Brain pericyte (primary cell): ENCODE results near the gene SCN5A.

Source experiments
- DNase-seq: peaks from one replicate; pipeline ENCODE4 v3.0.0-alpha.2; 2012; ENCODE audit warnings: low read depth, low spot score

SCN5A gene

DNA sequence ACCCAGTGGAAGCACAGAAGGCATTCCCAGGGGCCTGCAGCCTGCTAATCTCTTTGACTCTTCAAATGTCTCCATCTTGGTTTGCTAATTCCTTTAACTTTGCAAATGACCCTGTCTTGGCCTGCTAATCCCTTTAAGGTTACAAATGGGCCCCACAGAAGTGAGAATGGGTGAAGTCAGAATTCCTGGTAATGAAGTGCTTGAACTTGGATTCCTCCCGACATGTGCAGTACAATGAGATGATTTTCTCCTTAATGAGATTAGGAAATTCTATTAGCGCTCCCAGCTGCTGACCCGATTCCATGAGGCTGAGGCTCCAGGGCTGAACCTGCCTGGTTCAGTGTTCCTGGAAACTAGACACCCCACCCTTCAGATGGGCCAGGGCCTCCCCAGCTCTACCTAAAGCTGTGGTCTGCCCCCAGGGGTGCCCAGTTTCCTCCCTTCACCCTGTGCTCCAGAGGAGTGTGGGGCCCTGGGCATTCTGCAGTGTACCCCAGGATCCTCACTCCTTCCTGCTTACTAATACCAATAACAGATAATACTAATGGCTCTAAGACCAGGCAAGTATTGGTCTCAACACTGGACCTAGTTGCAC lies 47.4 kb downstream of the SCN5A start:
- no peak for DNase-seq

GRCh38 chr3:38600551-38600950 lies 48.9 kb downstream of the SCN5A start:
- DNase-seq: no peak

DNA sequence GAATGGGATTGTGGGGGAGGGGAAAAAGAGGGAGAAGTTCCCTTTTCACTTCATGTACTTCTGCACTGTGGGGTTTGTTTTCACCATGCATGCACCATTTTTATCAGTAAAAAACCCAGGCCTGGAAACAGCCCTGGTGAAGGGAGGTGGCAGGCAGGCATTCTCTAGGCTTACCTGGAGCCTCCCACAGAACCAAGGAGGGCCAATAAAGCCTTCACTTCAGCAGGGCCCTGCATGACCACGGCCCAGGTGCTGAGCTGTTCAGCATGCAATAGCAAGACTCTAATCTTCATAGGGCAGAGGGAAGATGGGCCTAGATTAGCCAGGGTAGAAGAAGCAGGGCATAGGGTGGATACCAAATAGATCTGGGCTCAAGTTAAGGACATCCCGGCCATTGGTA lies 49.6 kb downstream of the SCN5A start:
- DNase-seq: no peak

- no peak for DNase-seq
These were observed 50.7 kb downstream of the SCN5A start for GRCh38 chr3:38598791-38599190.

DNA sequence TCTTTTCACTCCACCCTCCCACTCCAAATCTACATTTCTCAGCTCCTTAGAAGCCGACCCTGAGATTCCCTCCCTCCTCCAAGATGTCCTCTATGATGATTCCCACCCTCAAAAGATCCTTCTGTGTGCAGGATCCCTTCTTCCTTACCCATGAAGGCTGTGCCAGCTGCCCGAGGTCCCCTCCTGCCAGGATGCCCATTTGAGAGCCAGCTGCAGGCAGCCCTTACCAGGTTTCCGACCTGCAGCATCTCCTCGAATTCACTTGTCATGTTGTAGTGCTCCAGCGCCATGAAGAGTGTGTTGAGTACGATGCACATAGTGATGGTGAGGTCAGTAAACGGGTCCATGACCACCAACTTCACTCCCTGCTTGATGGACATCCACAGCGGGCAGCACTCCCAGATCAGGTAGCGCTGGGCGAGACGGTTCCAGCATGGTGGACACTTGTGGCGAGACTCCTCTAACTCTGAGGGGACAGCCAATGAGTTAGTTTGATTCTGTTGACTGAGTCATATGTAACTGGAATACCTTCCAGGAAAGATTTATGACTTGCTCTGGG lies 51.9 kb downstream of the SCN5A start:
- no peak for DNase-seq

- DNase-seq: no peak
These were observed 54.1 kb downstream of the SCN5A start for GRCh38 chr3:38595393-38595792.

- DNase-seq: no peak
These were observed 59.0 kb downstream of the SCN5A start for GRCh38 chr3:38590521-38590920.

DNA sequence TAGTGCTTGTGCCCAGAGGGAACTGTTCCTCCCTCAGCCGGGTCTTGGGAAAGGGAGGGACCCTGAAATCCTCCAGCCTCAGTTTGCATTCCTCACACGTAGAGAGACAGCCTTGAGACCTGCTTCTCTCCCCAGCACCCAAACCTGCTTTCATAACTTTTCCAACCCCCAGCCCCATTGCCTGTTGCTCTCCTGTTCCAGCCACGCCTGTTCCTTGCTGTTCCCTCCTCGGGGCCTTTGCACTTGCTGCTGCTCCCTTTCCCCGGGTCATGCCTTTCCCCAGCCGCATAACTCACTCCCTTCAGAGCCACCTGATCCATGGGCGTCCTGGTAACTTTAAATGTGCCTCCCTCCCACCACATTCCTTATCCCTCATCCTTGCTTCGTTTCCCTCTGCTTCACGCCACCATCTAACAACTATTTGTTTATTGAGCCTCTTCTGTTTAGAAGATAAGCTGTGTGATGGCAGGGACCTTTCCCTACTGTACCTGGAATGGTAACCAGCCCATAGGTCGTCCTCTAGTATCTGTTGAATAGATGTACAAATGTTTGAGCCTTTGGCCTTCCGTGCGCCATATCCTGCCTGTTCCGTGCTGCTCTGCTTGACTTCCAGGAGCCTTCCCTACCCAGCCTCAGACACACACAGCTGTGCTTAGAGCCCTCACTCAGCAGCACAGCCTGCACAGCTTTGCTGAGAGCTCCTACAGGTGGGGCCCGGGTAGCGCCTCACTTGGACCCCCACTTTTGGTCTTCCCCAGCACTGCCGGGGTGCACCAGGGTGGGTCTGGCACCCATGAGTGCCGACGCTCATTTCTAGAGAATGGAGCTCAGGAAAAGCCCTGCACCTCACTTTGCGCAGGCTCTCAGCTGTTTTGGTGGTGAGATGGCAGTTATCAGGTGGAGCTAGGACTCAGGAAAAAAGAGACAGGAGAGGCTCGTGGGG lies 60.2 kb downstream of the SCN5A start:
- DNase-seq: no peak

DNA sequence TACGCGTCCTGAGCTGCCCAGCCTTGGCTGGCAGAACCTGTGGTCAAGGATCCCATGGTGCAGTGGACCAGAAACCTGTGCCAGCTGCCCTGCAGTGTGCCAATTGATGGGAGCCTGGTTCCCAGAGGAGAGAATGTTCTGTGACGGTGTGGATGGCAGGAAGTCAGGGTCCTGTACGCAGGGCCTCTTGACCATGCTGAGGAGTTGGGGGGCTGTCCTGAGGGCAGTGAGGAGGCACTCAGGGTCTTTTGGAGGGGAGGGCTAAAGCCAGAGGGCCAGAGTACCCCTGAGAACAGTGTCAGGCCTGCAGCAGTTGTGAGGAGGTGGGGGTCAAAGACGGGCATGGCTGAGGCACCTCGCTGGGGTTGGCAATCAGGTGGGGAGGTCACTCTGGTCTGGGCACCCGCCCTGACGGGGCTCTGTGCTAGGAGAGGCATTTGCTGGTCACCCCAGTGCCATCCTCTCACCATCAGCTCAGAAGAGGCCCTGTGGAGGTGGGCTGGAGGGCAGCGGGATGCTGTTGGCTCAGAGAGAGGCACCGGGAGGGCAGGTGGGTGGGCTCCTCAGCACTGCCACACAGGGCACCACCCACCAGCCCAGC lies 61.0 kb downstream of the SCN5A start:
- DNase-seq: no peak

GRCh38 chr3:38587548-38588131 lies 61.8 kb downstream of the SCN5A start:
- no peak for DNase-seq

DNA sequence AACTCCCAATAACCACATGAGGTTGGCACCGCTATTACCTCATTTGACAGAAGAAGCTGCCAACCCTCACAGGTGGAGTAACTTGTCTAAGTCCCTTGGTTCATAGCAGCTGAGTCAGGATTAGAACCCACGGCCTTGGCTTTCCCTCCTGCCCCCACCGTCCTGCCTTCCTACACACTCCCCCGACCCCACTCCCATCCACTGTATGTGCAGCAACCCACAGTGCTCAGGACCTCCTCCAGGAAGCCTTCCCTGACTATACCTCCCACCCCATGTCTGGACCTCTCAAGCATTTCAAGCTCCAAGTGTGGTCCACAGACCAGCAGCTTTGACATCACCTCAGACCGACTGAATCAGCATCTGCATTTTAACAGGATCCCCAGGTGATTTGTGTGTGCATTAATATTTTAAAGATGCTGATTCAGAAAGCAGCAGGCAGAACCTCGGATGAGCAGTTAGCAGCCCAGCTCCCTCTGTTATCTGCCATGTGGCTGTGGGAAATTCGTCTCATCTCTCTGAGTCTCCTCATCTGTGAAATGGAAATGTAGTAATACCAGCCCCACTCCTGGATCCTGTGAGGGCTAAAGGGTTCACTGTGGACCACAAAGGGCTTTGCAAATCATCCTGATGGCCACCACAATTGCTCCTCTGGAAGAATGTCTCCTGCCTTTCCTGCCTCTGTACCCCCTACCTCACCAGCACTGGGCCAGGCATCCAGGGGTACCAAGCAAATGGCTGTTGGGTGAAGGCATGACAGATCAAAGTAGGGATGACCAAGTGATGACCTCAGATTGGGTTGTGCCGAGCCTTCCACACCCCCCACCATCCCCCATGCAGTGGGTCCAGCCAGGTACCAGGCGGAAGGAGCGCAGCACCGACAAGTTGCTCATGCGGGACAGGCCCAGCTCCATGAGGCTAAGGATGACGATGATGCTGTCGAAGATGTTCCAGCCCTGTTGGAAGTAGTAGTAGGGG lies 62.7 kb downstream of the SCN5A start:
- DNase-seq: no peak

GRCh38 chr3:38585791-38586420 lies 63.6 kb downstream of the SCN5A start:
- DNase-seq: no peak

GRCh38 chr3:38583688-38584087 lies 65.8 kb downstream of the SCN5A start:
- DNase-seq: no peak

DNA sequence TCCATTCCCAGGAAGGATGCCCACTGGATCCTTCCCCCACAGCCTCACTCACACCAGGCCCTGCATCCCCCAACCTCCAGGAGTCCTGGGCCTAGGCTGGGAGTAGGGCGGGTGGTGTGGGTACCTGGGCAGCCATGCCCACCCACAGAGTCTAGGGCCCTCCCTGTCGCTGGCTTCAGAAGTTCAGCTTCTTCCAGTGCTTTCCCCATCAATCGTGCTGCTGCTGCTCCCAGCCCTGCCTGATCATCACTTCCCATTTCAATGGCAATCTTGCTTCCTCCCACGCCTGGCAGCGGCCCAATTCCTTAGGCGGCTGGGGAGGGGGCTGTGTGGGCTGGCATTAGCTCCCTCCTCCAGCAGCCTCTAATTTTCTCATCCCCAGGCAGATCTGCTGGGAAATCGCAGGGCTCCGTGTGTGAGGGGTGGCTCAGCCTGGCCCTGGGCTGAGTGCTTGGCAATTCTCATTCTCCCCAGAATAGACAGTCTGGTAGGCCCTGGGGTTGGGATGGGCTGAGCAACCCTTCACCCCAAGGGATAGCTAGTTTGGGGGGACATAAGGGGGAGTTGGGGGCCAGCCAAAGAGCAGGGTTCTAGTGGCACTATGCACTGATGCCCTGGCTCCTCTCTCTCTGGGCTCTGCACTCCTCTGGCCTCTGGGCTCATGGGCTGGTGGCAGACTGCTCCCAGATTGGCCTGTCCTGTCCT lies 66.4 kb downstream of the SCN5A start:
- DNase-seq: no peak

DNA sequence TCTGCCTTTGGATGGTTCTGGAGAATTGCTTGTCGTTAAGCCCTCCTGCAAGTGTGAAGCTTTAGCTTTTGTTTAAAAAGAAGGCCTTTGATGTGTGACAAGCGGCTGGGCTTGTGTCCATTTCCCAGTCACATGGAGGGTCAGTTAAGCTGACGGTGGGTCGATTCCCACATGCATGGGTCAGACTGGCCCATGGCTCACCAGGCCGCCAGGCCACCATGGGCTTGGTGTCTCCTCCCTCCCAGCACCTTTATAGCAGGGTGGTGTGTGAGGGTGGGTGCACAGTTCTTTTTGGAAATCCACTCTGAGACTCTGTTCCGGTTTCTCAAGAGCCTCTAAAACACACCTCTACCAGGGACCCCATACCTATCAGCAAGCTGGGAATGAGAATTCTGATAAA lies 67.2 kb downstream of the SCN5A start:
- no peak for DNase-seq

- no peak for DNase-seq
These were observed 67.7 kb downstream of the SCN5A start for GRCh38 chr3:38581774-38582173.

DNA sequence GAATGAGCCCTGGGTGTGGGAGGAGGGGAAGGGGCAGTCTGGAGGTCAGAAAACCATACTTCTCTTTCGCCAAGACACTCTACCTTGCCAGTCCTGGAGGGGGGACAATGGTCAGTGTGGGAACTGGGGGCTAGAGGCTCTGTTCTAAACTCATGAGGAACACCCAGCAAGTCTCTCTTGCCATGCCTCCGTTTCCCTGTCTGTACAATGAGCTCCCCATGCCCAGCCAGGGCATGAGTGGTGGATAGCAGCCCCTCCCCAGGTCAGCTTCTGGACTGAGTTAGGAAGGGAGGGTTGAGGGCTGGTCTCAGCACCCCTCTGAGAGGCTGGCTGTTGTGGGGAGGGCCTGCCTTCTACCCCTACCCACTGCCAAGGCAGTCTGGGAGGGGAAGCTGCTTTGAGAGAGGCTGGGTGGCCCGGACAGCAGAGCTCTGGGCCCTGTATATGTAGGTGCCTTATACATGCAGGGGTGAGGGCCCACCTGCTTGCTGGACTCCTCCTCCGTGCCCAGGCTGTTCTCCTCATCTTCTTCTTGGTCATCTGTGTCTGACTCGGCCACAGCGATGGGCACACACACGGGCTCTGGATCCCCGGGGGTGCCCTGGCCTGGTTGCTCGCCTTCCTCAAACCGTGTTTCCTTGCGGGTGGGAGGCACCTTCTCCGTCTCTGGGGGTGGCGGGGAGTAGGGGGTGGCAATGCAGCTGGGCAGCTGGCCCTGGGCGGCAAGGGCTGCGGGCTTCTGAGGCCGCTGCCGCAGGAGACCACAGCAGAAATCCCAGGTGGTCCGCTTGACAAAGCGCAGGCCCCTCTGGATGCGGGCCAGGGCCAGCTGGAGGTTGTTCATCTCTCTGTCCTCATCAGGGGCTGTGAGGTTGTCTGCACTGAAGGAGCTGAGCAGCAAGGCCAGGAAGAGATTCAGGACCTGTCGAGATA lies 68.8 kb downstream of the SCN5A start:
- no peak for DNase-seq

DNA sequence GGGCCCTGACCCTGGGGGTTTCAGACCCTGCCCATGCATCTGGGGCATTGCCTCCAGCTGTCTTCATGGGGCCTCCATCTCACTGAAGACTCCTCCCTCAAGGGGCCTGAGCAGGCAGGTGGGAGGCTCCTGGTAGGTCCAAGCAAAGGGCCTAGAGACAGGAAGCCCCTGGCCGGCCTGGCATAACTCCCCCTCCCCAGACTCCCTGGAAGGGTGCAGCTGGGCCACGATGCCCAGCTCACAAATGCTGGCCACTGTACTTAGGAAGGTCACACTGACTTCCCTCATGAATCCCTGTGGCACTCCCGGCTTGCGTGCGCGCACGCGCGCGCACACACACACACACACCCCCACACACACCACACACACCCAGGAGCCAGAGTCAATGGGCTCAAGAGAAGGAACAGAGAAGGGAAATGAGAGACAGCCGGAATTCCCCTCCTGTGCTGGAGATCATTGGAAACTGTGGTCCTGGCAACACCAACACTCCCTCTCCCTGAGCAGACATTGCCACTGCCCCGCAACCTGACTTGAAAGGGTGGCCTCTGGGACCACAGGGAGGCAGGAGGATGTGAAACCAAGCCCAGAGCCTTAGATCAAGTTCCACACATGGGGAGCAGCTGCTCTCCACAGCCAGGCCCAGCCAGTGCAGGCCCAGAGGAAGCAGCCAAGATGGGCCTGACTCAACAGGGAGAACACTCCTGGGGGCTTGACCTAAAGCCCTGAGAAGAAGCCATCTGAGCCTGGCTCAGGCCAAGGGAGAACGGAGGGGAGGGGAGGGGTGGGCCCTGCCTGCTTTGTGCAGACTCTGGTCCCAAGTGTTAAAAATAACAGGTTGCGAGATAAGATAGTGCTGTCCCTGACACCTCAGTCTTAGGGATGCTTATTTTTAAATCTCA lies 69.7 kb downstream of the SCN5A start:
- no peak for DNase-seq
